Right kidney (tissue), 9 donors: ENCODE data around the gene MLXIP.
"Not testable (repeated sequence)": the region's sequence is repeated elsewhere in the genome, so short reads cannot be mapped to it uniquely, and the experiment has no call there.

Experiments
- DNase-seq: peaks from one replicate; pipeline ENCODE4 v3.0.0-alpha.2; 2016
- long read RNA-seq, 8 donors: transcript quantifications; one replicate each; lab custom pipeline, GENCODE V29; 2026

Gene MLXIP, protein sequence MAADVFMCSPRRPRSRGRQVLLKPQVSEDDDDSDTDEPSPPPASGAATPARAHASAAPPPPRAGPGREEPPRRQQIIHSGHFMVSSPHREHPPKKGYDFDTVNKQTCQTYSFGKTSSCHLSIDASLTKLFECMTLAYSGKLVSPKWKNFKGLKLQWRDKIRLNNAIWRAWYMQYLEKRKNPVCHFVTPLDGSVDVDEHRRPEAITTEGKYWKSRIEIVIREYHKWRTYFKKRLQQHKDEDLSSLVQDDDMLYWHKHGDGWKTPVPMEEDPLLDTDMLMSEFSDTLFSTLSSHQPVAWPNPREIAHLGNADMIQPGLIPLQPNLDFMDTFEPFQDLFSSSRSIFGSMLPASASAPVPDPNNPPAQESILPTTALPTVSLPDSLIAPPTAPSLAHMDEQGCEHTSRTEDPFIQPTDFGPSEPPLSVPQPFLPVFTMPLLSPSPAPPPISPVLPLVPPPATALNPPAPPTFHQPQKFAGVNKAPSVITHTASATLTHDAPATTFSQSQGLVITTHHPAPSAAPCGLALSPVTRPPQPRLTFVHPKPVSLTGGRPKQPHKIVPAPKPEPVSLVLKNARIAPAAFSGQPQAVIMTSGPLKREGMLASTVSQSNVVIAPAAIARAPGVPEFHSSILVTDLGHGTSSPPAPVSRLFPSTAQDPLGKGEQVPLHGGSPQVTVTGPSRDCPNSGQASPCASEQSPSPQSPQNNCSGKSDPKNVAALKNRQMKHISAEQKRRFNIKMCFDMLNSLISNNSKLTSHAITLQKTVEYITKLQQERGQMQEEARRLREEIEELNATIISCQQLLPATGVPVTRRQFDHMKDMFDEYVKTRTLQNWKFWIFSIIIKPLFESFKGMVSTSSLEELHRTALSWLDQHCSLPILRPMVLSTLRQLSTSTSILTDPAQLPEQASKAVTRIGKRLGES
- long read RNA-seq, donor 1, full-length matches to known transcripts, result 3 of 3 reads
- long read RNA-seq, donor 1, partial matches to known transcripts, result 0 of 3 reads
- long read RNA-seq, donor 1, other reads (novel, unspliced or antisense), result 0 of 3 reads
- long read RNA-seq, donor 2, full-length matches to known transcripts, result 1 of 1 reads
- long read RNA-seq, donor 2, partial matches to known transcripts, result 0 of 1 reads
- long read RNA-seq, donor 2, other reads (novel, unspliced or antisense), result 0 of 1 reads
- long read RNA-seq, donor 3, full-length matches to known transcripts, result 3 of 3 reads
- long read RNA-seq, donor 3, partial matches to known transcripts, result 0 of 3 reads
- long read RNA-seq, donor 3, other reads (novel, unspliced or antisense), result 0 of 3 reads
- long read RNA-seq, donor 4, full-length matches to known transcripts, result 4 of 9 reads
- long read RNA-seq, donor 4, partial matches to known transcripts, result 5 of 9 reads
- long read RNA-seq, donor 4, other reads (novel, unspliced or antisense), result 0 of 9 reads
- long read RNA-seq, donor 5, full-length matches to known transcripts, result 2 of 9 reads
- long read RNA-seq, donor 5, partial matches to known transcripts, result 7 of 9 reads
- long read RNA-seq, donor 5, other reads (novel, unspliced or antisense), result 0 of 9 reads
- long read RNA-seq, donor 6, full-length matches to known transcripts, result 1 of 1 reads
- long read RNA-seq, donor 6, partial matches to known transcripts, result 0 of 1 reads
- long read RNA-seq, donor 6, other reads (novel, unspliced or antisense), result 0 of 1 reads
- long read RNA-seq, donor 7, full-length matches to known transcripts, result 7 of 30 reads
- long read RNA-seq, donor 7, partial matches to known transcripts, result 23 of 30 reads
- long read RNA-seq, donor 7, other reads (novel, unspliced or antisense), result 0 of 30 reads
- long read RNA-seq, donor 8, full-length matches to known transcripts, result 2 of 8 reads
- long read RNA-seq, donor 8, partial matches to known transcripts, result 6 of 8 reads
- long read RNA-seq, donor 8, other reads (novel, unspliced or antisense), result 0 of 8 reads

GRCh38 chr12:122078141-122079032 is at the start of gene MLXIP:
Gene MLXIP, plus strand, starts transcription at chr12:122078756. Its CDS starts 98 bp downstream, at chr12:122078854.
- DNase-seq, result peak; percentile 98

DNA sequence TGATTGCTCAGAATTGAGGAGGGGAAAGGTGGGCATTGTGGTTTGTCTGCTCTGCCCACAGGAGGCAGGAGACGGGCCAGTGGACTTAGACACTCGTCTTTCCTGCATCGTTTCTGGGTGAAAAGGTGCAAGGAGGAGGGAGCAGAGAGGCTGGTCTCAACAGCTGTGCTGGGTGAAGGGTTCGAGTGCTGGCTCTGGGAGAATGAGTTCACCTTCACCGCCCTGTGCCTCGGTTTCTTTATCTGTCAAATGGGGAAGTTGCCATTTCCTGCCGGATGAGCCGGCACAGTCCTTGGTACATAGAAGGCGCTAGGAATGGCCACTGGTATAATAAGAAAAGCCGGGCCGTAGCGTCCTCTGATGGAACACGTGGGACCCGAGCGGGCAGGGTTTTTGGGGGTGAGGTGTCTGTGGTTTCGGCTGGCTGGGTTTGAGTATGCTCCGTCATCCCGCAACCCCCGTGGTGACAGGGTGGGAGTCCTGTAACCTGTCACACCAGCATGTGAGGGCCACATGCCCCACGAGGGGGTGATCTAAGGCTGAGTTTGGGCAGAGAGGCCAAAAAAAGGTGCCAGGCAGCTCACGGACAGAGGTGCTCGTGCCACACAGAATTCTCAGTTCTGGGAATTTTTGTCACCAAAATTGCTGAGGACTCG is 49.5 kb upstream of the MLXIP start:
- no peak for DNase-seq

- DNase-seq, result no peak
Measured at GRCh38 chr12:122029620-122030423, 48.7 kb upstream of the MLXIP start.

GRCh38 chr12:122030424-122031035 is 48.0 kb upstream of the MLXIP start:
- DNase-seq, result no peak

DNA sequence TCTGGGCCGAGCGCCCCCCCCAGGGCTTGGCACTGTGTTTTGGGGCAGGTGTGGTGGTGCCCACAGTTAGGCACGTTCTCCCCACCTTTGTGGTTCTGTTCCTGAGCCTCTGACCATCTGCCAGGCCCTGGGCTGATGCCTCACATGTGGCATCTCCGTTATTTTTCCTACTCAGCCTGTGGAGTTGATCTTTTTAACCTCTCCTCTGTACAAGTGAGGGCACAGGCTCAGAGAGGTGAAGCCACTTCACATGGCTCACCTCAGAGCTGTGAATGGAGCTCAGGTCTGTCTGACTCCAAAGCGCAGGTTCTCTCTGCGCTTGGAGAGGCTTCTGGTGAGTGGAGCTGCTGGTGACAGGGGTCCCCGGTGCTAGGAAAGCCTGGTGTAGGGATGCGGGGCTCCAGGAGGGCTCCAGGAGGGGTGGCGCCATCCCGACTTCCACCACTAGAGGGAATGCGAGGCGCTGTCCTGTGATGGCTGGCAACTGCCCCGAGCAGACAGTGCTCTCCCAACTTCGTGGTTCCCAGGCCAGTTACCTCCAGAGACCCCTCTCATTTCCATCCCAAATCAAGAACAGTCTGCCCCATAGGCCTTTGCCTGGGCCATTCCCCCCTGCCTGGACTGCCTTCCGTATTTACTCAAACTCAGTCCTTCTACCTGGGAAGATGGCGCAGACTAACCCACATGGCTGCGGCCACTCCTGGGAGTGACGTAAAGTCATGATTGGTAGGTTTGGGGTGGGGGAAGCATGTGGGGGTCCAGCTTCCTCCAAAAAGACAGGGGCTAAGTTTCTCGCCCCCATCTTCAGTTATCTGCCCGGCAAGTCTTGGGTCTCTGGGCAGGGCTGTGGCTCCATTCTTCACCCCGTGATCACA is 47.0 kb upstream of the MLXIP start:
- peak; percentile 40 for DNase-seq

GRCh38 chr12:122032580-122032979 is 46.0 kb upstream of the MLXIP start:
- no peak for DNase-seq

DNA sequence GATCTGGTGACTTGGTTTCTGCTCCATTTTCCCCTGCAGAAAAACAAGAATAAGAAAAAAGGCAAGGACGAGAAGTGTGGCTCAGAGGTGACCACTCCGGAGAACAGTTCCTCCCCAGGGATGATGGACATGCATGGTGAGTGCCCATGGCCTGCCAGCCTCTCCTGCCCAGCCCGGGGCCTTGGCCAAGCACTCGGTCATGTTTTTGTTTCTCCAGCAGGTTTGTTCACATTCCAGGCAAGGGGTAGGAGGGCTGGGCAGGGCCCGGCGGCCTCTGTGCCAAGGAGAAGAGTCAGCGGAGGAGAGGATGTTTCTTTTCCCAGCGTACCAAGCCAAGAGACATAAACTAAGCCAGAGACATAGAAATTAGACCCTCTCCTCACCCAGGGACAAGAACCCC is 43.3 kb upstream of the MLXIP start:
- no peak for DNase-seq

GRCh38 chr12:122036153-122036552 is 42.4 kb upstream of the MLXIP start:
- DNase-seq, result no peak

GRCh38 chr12:122040579-122041386 is 37.8 kb upstream of the MLXIP start:
- DNase-seq, result peak; percentile 37

DNA sequence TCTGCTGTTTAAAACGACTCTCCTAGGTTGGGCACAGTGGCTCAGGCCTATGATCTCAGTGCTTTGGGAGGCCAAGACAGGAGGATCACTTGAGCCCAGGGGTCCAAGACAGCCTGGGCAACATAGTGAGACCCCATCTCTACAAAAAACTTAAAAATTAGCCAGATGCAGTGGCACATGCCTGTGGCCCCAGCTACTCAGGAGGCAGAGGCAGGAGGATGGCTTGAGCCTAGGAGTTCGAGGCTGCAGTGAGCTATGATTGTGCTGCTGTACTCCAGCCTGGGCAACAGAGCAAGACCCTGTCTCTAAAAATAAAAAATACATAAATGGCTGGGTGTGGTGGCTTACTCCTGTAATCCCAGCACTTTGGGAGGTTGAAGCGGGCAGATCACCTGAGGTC is 37.1 kb upstream of the MLXIP start:
- DNase-seq, result not testable (repeated sequence)

GRCh38 chr12:122042910-122043309 is 35.6 kb upstream of the MLXIP start:
- DNase-seq, result no peak

GRCh38 chr12:122043476-122043875 is 35.1 kb upstream of the MLXIP start:
- DNase-seq, result no peak

- DNase-seq, result no peak
Measured at GRCh38 chr12:122045262-122045661, 33.3 kb upstream of the MLXIP start.

GRCh38 chr12:122046145-122046544 is 32.4 kb upstream of the MLXIP start:
- DNase-seq, result no peak

- DNase-seq, result no peak
Measured at GRCh38 chr12:122048151-122048550, 30.4 kb upstream of the MLXIP start.

GRCh38 chr12:122049827-122050226 is 28.7 kb upstream of the MLXIP start:
- no peak for DNase-seq
